WERI-Rb-1 (cell line): ENCODE measurements around the gene HOXC4.
A peak's percentile ranks its signal among the peaks of the same experiment; 100 is the strongest.

Source experiments
- DNase-seq: peaks from one replicate; pipeline ENCODE4 v3.0.0-alpha.2; 2020
- H3K27ac ChIP-seq: fragments of 250-450 bp; sonication (Bioruptor Pico); 2 replicates; pipeline ENCODE4 v1.5.1; 2020; ENCODE audit warnings: mild to moderate bottlenecking, moderate library complexity
- H3K27me3 ChIP-seq: fragments of 250-450 bp; sonication (Bioruptor Pico); 2 replicates; pipeline ENCODE4 v1.5.1; 2021; ENCODE audit warnings: mild to moderate bottlenecking, low read depth, moderate library complexity; ENCODE audit not compliant: insufficient read depth, severe bottlenecking
- H3K36me3 ChIP-seq: fragments of 250-450 bp; sonication (Bioruptor Pico); 2 replicates; pipeline ENCODE4 v1.5.1; 2020; ENCODE audit warnings: mild to moderate bottlenecking, moderate library complexity
- H3K4me3 ChIP-seq: 2 replicates; pipeline ENCODE4 v1.5.1; 2011; ENCODE audit warnings: low read depth, mild to moderate bottlenecking, control low read depth, low read length
- H3K9me3 ChIP-seq: fragments of 250-450 bp; sonication (Bioruptor Pico); 2 replicates; pipeline ENCODE4 v1.5.1; 2021; ENCODE audit warnings: mild to moderate bottlenecking, moderate library complexity; ENCODE audit not compliant: severe bottlenecking
- CTCF ChIP-seq: IDR thresholded peaks from 2 replicates; pipeline ENCODE4 v1.5.1; 2011; ENCODE audit warnings: low read depth, mild to moderate bottlenecking, control low read depth, inconsistent platforms, low read length

The HOXC4 gene

GRCh38 chr12:54026640-54027441 lies 26.8 kb upstream of the HOXC4 start:
- no peak overlapping the region; the same call in 1 of the 2 replicates for H3K27ac ChIP-seq
- H3K36me3 ChIP-seq, result no peaks in the 10 kb centered on the region; the same call in 1 of the 2 replicates
- no peak overlapping the region for H3K4me3 ChIP-seq
- no peaks in the 10 kb centered on the region for H3K9me3 ChIP-seq
- no peaks in the 10 kb centered on the region for H3K27me3 ChIP-seq
- no peak for TF ChIP-seq CTCF
- DNase-seq, result no peak

- DNase-seq, result no peak
- H3K36me3 ChIP-seq, result no peaks in the 10 kb centered on the region; the same call in 1 of the 2 replicates
- H3K27me3 ChIP-seq, result no peaks in the 10 kb centered on the region
- no peaks in the 10 kb centered on the region for H3K9me3 ChIP-seq
- no peak overlapping the region for H3K4me3 ChIP-seq
- TF ChIP-seq CTCF, result no peak
- H3K27ac ChIP-seq, result peak overlapping the region; percentile 67
Observed at GRCh38 chr12:54027442-54027786, 26.2 kb upstream of the HOXC4 start.

- DNase-seq, result peak; percentile 57
- Histone ChIP-seq H3K27me3 (no peaks in the 10 kb centered on the region), H3K9me3 (no peaks in the 10 kb centered on the region), H3K27ac (peak within 1 kb of the TSS; percentile 67), H3K36me3 (no peaks in the 10 kb centered on the region; the same call in 1 of the 2 replicates), H3K4me3 (peak within 1 kb of the TSS; percentile 72)
- no peak for TF ChIP-seq CTCF
Observed at GRCh38 chr12:54028314-54029201, 25.1 kb upstream of the HOXC4 start, which contains the start of gene HOXC6. Gene HOXC6 (plus strand): TSS chr12:54028440. CDS start chr12:54028522, 82 bp downstream.

- TF ChIP-seq CTCF, result no peak
- DNase-seq, result no peak
- Histone ChIP-seq H3K4me3 (no peak overlapping the region), H3K27ac (no peak overlapping the region), H3K9me3 (no peaks in the 10 kb centered on the region), H3K36me3 (no peaks in the 10 kb centered on the region; the same call in 1 of the 2 replicates), H3K27me3 (no peaks in the 10 kb centered on the region)
Observed at GRCh38 chr12:54029529-54030441, 23.9 kb upstream of the HOXC4 start.

GRCh38 chr12:54030442-54030801 lies 23.2 kb upstream of the HOXC4 start:
- DNase-seq, result no peak
- H3K9me3 ChIP-seq, result no peaks in the 10 kb centered on the region
- H3K27me3 ChIP-seq, result no peaks in the 10 kb centered on the region
- H3K27ac ChIP-seq, result no peak overlapping the region
- H3K36me3 ChIP-seq, result no peaks in the 10 kb centered on the region; the same call in 1 of the 2 replicates
- TF ChIP-seq CTCF, result no peak
- H3K4me3 ChIP-seq, result no peak overlapping the region
